ENCODE data around the gene HES7. TPM values are rescaled to one million over a fixed set of nuclear protein-coding genes. Genes with fewer than 3 reads are reported as not detected.

The HES7 gene
- total and polyA plus RNA-seq, 2 donors from 2014 or later = 0.25 TPM; not detected in 1

- Histone ChIP-seq H3K4me1 (ENCODE audit: control insufficient read depth in 2 of 3, insufficient read depth in 2 of 3, low read depth in 1 of 3, low read length in 3 of 3) (peaks cover 5 to 26% (median 21%) of the 10 kb centered on the region in 3 donors), H3K9me3 (ENCODE audit: control insufficient read depth in 2 of 3, insufficient read depth in 1 of 3, low read length in 3 of 3) (no peaks in the 10 kb centered on the region), H3K9ac (ENCODE audit: low read length in 3 of 3) (peak overlapping the region; percentile 72 to 98 (median 96)), H3K36me3 (ENCODE audit: control insufficient read depth in 2 of 3, insufficient read depth in 3 of 3, low read length in 3 of 3) (peaks cover 0 to 54% (median 36%) of the 10 kb centered on the region in 3 donors), H3K27me3 (ENCODE audit: control insufficient read depth, insufficient read depth, low read length) (no peaks in the 10 kb centered on the region), H3K4me3 (ENCODE audit: low read length in 3 of 3) (peak overlapping the region; percentile 64 to 99 (median 94)), H3K27ac (ENCODE audit: low read depth in 2 of 2, low read length in 2 of 2) (peak overlapping the region; percentile 99 to 100)
- TF ChIP-seq CTCF (IDR thresholded peaks at IDR 0.05; ENCODE audit: borderline replicate concordance, extremely low read depth, insufficient read depth) = peak; percentile 1
- peak; percentile 93 to 97 (median 95) for DNase-seq
- intact Hi-C loops (cut with DNase I) = no loop called here
- no peak for FAIRE-seq
Measured at GRCh38 chr17:8151120-8151640, 27.3 kb upstream of the HES7 start.

- Histone ChIP-seq H3K27me3 (ENCODE audit: control insufficient read depth, insufficient read depth, low read length) (no peaks in the 10 kb centered on the region), H3K9ac (ENCODE audit: low read length in 3 of 3) (peak overlapping the region in 2 of 3 donors; percentile 1 to 72), H3K27ac (ENCODE audit: low read depth in 2 of 2, low read length in 2 of 2) (peak overlapping the region; percentile 80 to 99), H3K9me3 (ENCODE audit: control insufficient read depth in 2 of 3, insufficient read depth in 1 of 3, low read length in 3 of 3) (no peaks in the 10 kb centered on the region), H3K4me3 (ENCODE audit: low read length in 3 of 3) (peak overlapping the region in 2 of 3 donors; percentile 2 to 99), H3K4me1 (ENCODE audit: control insufficient read depth in 2 of 3, insufficient read depth in 2 of 3, low read depth in 1 of 3, low read length in 3 of 3) (peaks cover 5 to 26% (median 21%) of the 10 kb centered on the region in 3 donors), H3K36me3 (ENCODE audit: control insufficient read depth in 2 of 3, insufficient read depth in 3 of 3, low read length in 3 of 3) (peaks cover 0 to 61% (median 44%) of the 10 kb centered on the region in 3 donors)
- intact Hi-C loops (cut with DNase I) = no loop called here
- DNase-seq (peak in 2 of 5 donors; percentile 66 to 83), FAIRE-seq (no peak)
- TF ChIP-seq CTCF (IDR thresholded peaks at IDR 0.05; ENCODE audit: borderline replicate concordance, extremely low read depth, insufficient read depth) = no peak
Measured at GRCh38 chr17:8150194-8151119, 26.6 kb upstream of the HES7 start.

- no peak overlapping the region for H3K9ac ChIP-seq (ENCODE audit: low read length in 3 of 3)
- H3K9me3 ChIP-seq (ENCODE audit: control insufficient read depth in 2 of 3, insufficient read depth in 1 of 3, low read length in 3 of 3) = no peaks in the 10 kb centered on the region
- TF ChIP-seq CTCF (IDR thresholded peaks at IDR 0.05; ENCODE audit: borderline replicate concordance, extremely low read depth, insufficient read depth) = no peak
- peaks cover 0 to 69% (median 49%) of the 10 kb centered on the region in 3 donors for H3K36me3 ChIP-seq (ENCODE audit: control insufficient read depth in 2 of 3, insufficient read depth in 3 of 3, low read length in 3 of 3)
- peaks cover 2 to 22% (median 21%) of the 10 kb centered on the region in 3 donors for H3K4me1 ChIP-seq (ENCODE audit: control insufficient read depth in 2 of 3, insufficient read depth in 2 of 3, low read depth in 1 of 3, low read length in 3 of 3)
- intact Hi-C loops (cut with DNase I) = no loop called here
- no peak overlapping the region for H3K4me3 ChIP-seq (ENCODE audit: low read length in 3 of 3)
- peak overlapping the region in 1 of 2 donors; percentile 15 for H3K27ac ChIP-seq (ENCODE audit: low read depth in 2 of 2, low read length in 2 of 2)
- FAIRE-seq (no peak), DNase-seq (peak in 2 of 5 donors; percentile 46 to 77)
- H3K27me3 ChIP-seq (ENCODE audit: control insufficient read depth, insufficient read depth, low read length) = no peaks in the 10 kb centered on the region
Measured at GRCh38 chr17:8149419-8150193, 25.7 kb upstream of the HES7 start.

Measured in kidney (tissue), 14 donors.